ENCODE measurements around the gene EIF6.

DNA sequence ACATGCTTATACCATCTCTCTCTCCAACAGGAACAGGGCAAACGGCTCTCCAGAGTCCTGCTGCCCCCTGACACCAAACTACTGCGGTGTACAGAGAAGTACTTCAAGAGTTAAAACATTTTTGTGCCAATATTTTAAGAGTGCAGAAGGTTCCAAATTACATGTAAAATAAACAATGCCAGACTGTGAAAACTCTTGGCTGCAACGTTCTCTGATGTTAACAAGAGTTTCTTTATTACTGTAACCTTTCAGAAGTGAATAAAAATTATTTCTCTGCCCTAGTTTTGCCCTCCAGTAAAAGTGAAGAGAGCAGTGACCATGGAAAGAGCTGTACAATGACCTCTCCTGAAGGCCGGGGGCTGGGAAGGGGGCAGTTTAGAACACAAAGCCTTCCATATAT, 49.0 kb upstream of the EIF6 start:
- TF ChIP-seq YY1 (IDR thresholded peaks at IDR 0.05; ENCODE audit: insufficient read depth, insufficient read length) (no peak), ZNF274 (IDR thresholded peaks at IDR 0.05; ENCODE audit: low read depth, low read length) (no peak)

Data from NT2/D1 (cell line).